Prostate gland (tissue), 2 donors: ENCODE data around the gene CHST13. TPM values are rescaled to one million over a fixed set of nuclear protein-coding genes. Genes with fewer than 3 reads are reported as not detected.

ENCODE experiments used
- DNase-seq: peaks from one replicate; pipeline ENCODE4 v3.0.0-alpha.2; 2019; ENCODE audit warnings: low spot score
- H3K27ac ChIP-seq, 2 donors: fragments of 200-600 bp; sonication (generic); 2 replicates each; pipeline ENCODE4 v1.5.1; 2017 to 2019
- H3K27me3 ChIP-seq: fragments of 200-600 bp; sonication (generic); replicated peaks from 2 replicates; pipeline ENCODE4 v1.5.1; 2019; ENCODE audit not compliant: insufficient read depth
- H3K36me3 ChIP-seq, 2 donors: fragments of 200-600 bp; sonication (generic); 1 replicate in 1 of 2; 2 replicates in 1 of 2; pipeline versions ENCODE4 v1.5.1 to v1.8.1; 2017 to 2019
- H3K4me1 ChIP-seq: fragments of 200-600 bp; sonication (generic); replicated peaks from 2 replicates; pipeline ENCODE4 v1.5.1; 2019
- H3K4me3 ChIP-seq, 2 donors: fragments of 200-600 bp; sonication (generic); 2 replicates each; pipeline ENCODE4 v1.5.1; 2017 to 2019
- H3K9me3 ChIP-seq: fragments of 200-600 bp; sonication (generic); 2 replicates; pipeline ENCODE4 v1.5.1; 2017
- POLR2A ChIP-seq: fragments of 450-650 bp; IDR thresholded peaks from one replicate; pipeline ENCODE4 v1.6.1; 2016; ENCODE audit warnings: antibody characterized with exemption, mild to moderate bottlenecking
- POLR2AphosphoS5 ChIP-seq: sonication (generic); formaldehyde crosslinking; IDR thresholded peaks from one replicate; pipeline ENCODE4 v1.6.1; 2017; ENCODE audit warnings: antibody characterized with exemption
- whole genome bisulfite sequencing: methylation state at CpG from one replicate; pipeline ENCODE4 v1.1.5; 2018; 5-methylcytosine and 5-hydroxymethylcytosine counted together
- intact Hi-C: fragments of 100-400 bp; cut with DNase I; formaldehyde crosslinking; loops from one replicate; pipeline ENCODE4 v1.14.2; 2022
- total RNA-seq, 2 donors: library from RNA; depleted of rRNA; stranded (reverse); fragments of >200 nt; gene quantifications; one replicate each; pipeline ENCODE4 v1.1.0, GENCODE V29; 2016
- TF ChIP-seq, protein P1 (sequence below), 4 experiments: fragments of 200-600 bp in 2 of 4; fragments of 450-650 bp in 2 of 4; sonication (generic) in 2 of 4; IDR thresholded peaks; 1 replicate in 3 of 4; 2 replicates in 1 of 4; pipeline ENCODE4 v1.5.1; 2016 to 2019; ENCODE audit warnings: antibody characterized with exemption in 4 of 4, mild to moderate bottlenecking in 2 of 4, moderate library complexity in 2 of 4

Gene CHST13
- total RNA-seq, 2 donors from 2014 or later: 6.9 TPM; not detected in 1

DNA sequence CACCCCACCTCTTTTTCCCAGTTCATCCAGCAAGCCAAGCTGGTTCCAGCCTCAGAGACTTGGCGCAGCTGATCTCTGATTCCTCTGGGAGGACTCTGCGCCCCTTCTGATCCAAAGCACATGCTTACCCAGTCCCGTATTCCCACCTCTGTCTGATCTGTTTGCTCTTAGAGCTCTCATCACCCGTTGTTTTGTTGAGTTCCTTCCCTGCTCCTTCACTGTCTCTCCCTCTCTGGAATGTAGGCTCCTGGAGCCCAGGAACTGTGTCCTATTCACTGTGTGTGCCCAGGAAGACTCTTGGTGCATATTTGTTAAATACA lies 46.9 kb upstream of the CHST13 start:
- no peak for DNase-seq
- H3K4me3 ChIP-seq: no peak overlapping the region
- peaks cover 15% of the 10 kb centered on the region for H3K4me1 ChIP-seq
- TF ChIP-seq POLR2A (no peak), POLR2AphosphoS5 (no peak)
- TF ChIP-seq, protein P1, sequence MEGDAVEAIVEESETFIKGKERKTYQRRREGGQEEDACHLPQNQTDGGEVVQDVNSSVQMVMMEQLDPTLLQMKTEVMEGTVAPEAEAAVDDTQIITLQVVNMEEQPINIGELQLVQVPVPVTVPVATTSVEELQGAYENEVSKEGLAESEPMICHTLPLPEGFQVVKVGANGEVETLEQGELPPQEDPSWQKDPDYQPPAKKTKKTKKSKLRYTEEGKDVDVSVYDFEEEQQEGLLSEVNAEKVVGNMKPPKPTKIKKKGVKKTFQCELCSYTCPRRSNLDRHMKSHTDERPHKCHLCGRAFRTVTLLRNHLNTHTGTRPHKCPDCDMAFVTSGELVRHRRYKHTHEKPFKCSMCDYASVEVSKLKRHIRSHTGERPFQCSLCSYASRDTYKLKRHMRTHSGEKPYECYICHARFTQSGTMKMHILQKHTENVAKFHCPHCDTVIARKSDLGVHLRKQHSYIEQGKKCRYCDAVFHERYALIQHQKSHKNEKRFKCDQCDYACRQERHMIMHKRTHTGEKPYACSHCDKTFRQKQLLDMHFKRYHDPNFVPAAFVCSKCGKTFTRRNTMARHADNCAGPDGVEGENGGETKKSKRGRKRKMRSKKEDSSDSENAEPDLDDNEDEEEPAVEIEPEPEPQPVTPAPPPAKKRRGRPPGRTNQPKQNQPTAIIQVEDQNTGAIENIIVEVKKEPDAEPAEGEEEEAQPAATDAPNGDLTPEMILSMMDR (IDR thresholded peaks at IDR 0.05): no peak
- intact Hi-C loops: no loop called here
- H3K36me3 ChIP-seq: no peaks in the 10 kb centered on the region
- H3K27ac ChIP-seq: peak overlapping the region in 1 of 2 donors; percentile 91
- no peaks in the 10 kb centered on the region for H3K27me3 ChIP-seq
- no peaks in the 10 kb centered on the region for H3K9me3 ChIP-seq
- 55% methylated on average over 4 of the region's 4 CpGs for WGBS

DNA sequence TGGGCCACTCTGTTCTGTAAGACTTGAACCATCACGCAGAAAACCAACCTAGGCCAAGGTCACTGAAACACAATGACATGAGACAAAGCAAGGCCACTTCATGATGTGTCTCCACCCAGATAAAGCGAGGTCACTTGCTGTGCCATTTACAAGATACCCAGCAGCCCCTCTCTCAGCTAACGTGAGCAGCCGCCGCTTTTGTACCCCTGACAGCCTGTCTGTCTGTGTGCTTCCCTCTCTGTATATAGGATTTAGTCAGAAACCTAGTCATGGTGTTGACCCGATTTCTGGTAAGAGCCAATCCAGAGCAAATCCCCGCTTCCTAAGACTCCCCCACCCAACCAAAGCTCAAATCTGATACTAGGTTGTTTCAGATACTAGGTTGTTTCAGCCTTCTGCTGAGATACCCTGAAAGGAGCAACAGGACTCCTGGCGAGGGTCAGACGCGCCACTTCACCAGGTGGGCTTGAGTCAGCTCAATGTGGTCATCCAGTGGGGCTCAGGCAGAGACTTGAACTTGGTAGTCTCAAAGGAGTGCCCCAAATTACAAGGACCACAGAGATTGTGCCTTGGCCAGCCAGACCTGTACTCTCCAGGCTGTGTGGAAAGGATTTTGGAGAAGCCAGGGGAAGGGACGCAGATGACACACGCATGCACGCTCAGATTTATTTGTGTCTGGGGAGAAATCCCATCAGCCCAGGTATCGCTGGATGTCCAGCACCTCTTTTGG lies 45.2 kb upstream of the CHST13 start:
- H3K27me3 ChIP-seq: no peaks in the 10 kb centered on the region
- no peaks in the 10 kb centered on the region for H3K36me3 ChIP-seq
- H3K4me1 ChIP-seq: peaks cover 2% of the 10 kb centered on the region
- no peak overlapping the region for H3K4me3 ChIP-seq
- no peak for DNase-seq
- intact Hi-C loops: no loop called here
- no peak for TF ChIP-seq POLR2A
- no peak for TF ChIP-seq POLR2AphosphoS5
- TF ChIP-seq, protein P1 (IDR thresholded peaks at IDR 0.05): no peak
- H3K27ac ChIP-seq: no peak overlapping the region
- 93% methylated on average over 14 of the region's 14 CpGs for WGBS
- no peaks in the 10 kb centered on the region for H3K9me3 ChIP-seq

DNA sequence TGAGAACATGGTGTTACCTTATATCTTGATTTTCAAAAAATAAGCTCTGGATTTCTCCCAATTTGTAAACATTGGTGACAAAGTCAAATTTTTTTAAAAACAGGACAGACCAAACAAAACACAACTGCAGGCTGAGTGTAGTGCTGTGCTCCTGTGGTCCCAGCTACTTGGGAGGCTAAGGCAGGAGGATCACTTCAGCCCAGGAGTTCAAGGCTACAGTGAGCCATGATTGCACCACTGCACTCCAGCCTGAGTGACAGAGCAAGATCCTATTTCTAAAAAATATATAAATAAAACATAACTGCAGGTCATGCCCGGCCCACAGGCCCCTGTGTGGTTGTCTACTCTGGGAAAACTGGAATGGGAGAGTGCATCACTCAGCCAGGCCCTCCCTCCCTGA lies 44.3 kb upstream of the CHST13 start:
- WGBS: 100% methylated on average over 1 of the region's 1 CpG
- TF ChIP-seq POLR2A (no peak), POLR2AphosphoS5 (no peak)
- TF ChIP-seq, protein P1 (IDR thresholded peaks at IDR 0.05): no peak

DNA sequence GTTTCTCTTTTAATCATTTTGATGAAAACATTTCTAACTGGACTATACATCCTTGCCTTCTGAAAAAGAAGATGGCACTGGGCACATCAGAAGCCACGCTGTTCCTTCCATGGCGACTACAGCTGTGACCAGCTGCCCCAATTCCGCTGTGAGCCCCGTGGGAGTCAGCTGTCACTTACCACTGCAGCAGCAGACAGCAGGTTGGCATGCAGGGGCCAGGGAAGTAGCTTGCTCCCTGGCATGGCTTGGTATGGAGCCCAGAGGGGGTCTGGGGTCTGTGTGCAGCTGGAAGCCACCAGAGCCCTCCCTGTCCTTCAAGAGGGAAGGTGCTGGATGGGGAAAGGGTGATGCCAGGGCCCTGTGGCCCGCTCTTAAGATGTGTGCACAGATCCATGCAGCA lies 43.7 kb upstream of the CHST13 start:
- H3K27ac ChIP-seq: no peak overlapping the region
- H3K4me3 ChIP-seq: no peak overlapping the region
- H3K36me3 ChIP-seq: no peaks in the 10 kb centered on the region
- TF ChIP-seq POLR2AphosphoS5 (no peak), POLR2A (no peak)
- TF ChIP-seq, protein P1 (IDR thresholded peaks at IDR 0.05): no peak
- intact Hi-C loops: no loop called here
- H3K27me3 ChIP-seq: no peaks in the 10 kb centered on the region
- no peaks in the 10 kb centered on the region for H3K9me3 ChIP-seq
- 89% methylated on average over 5 of the region's 5 CpGs for WGBS
- no peaks in the 10 kb centered on the region for H3K4me1 ChIP-seq
- DNase-seq: no peak

More for the DNA sequence above, 44.3 kb upstream of the CHST13 start:
- no peak overlapping the region for H3K4me3 ChIP-seq
- no peak for DNase-seq
- H3K4me1 ChIP-seq: no peaks in the 10 kb centered on the region
- no peaks in the 10 kb centered on the region for H3K36me3 ChIP-seq
- no peaks in the 10 kb centered on the region for H3K9me3 ChIP-seq
- no peak overlapping the region for H3K27ac ChIP-seq
- intact Hi-C loops: no loop called here
- H3K27me3 ChIP-seq: no peaks in the 10 kb centered on the region

DNA sequence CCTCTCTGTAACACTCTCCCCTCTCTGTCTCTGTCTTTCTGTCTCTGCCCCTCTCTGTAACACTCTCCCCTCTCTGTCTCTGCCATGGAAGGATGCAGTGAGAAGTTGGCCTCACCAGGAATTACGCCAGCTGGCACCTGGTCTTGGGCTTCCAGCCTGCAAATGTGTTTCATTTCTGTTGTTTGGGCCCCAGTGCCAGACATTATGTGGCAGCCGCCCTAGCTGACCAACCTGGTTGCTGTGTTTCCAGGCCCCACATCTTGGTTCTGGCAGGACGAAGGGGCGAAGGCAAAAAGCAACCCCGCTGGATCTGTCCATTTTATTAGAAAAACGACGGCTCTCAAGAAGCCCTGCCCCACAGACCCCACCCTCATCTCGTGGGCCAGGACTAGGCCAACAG lies 43.1 kb upstream of the CHST13 start:
- no peaks in the 10 kb centered on the region for H3K9me3 ChIP-seq
- 51% methylated on average over 8 of the region's 8 CpGs for WGBS
- H3K4me1 ChIP-seq: no peaks in the 10 kb centered on the region
- no peak overlapping the region for H3K4me3 ChIP-seq
- H3K36me3 ChIP-seq: no peaks in the 10 kb centered on the region
- intact Hi-C loops: no loop called here
- H3K27me3 ChIP-seq: no peaks in the 10 kb centered on the region
- DNase-seq: no peak
- TF ChIP-seq, protein P1 (IDR thresholded peaks at IDR 0.05): no peak
- no peak for TF ChIP-seq POLR2AphosphoS5
- TF ChIP-seq POLR2A: no peak
- H3K27ac ChIP-seq: no peak overlapping the region
